SK-N-MC (cell line): ENCODE measurements around the gene CCDC82.

Experiments used
- EZH2 ChIP-seq: fragments of 200-600 bp; sonication (generic); IDR thresholded peaks from one replicate; pipeline ENCODE4 v1.6.1; 2017; ENCODE audit warnings: antibody characterized with exemption
- POLR2AphosphoS5 ChIP-seq: IDR thresholded peaks from 2 replicates; pipeline ENCODE4 v1.6.1; 2012; ENCODE audit warnings: mild to moderate bottlenecking, low read depth, low read length, borderline replicate concordance

GRCh38 chr11:96332126-96332771 is 57.5 kb downstream of the CCDC82 start:
- no peak for TF ChIP-seq POLR2AphosphoS5
- no peak for TF ChIP-seq EZH2
